Measurements from ENCODE around the gene CCNQ. TPM values are rescaled to one million over a fixed set of nuclear protein-coding genes. Genes with fewer than 3 reads are reported as not detected.

CCNQ gene
- total RNA-seq, 1 experiment from 2014 or later: 32.4 TPM

DNA sequence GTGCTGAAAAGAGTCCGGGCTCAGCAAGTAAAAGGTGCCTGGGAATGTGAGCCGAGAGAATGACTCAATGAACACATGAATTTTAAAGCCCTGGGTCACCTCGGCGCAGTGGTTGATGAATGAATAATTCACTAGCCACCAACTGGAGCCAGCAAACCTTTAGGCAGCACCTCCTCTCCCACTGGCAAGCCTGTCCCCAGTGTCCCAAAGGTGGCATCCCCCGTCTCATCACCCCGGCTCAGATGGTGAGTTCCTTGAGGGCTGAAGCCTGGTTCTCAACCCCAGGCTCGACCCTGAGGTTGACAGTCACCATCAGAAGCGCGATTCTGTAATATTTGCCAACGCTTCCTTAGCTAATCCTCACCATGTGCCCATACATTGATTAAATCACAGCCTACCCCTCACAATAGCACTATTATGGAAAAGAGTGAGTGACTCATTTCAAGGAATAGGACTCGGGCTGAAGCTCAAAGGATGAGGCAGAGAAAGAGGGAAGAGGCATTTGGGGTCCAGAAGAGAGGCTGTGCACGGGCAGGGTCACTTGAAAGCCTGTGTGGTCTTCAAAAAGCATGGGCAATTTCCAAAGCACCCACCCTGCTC lies 2.7 kb upstream of the CCNQ start:
- no TSS peak for BruUV-seq (replicated peaks)

DNA sequence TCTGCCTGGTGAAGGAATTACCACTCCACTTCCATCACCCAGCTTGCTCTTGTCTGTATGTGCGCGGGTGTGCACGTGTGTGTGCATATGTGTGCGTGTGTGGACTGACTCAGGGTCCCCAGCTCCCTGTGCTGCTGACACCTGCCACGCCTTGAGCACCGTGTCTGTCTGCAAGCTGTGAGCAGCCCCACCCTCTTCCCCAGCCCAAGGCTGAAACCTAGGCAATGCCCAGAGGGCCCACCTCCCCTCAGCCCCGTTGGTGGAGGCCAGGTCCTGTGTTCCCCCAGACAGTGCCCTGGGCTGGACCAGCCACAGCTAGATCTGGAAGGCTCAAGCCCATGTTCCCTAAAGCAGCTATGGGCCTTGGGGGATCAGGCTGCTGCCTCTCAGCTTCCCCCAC lies 2.0 kb upstream of the CCNQ start:
- Histone ChIP-seq H3K27me3 (replicated peaks; ENCODE audit: insufficient read depth, low read depth, low read length, poor library complexity) (no peaks in the 10 kb centered on the region), H3K4me3 (ENCODE audit: low read depth, low read length, poor library complexity, severe bottlenecking) (no peak overlapping the region), H3K36me3 (ENCODE audit: insufficient read depth, low read length, poor library complexity, severe bottlenecking) (no peaks in the 10 kb centered on the region), H3K27ac (ENCODE audit: low read depth, low read length, poor library complexity, severe bottlenecking) (no peak overlapping the region), H3K9me3 (ENCODE audit: low read depth, low read length, poor library complexity, severe bottlenecking) (no peaks in the 10 kb centered on the region), H3K4me1 (ENCODE audit: insufficient read depth, low read length, poor library complexity, severe bottlenecking) (no peaks in the 10 kb centered on the region)
- CTCF ChIA-PET: no interaction called here
- intact Hi-C loops (cut with micrococcal nuclease; ENCODE audit: unreplicated experiment): no loop called here
- no TSS peak for BruUV-seq (replicated peaks)
- TF ChIP-seq, protein P1, sequence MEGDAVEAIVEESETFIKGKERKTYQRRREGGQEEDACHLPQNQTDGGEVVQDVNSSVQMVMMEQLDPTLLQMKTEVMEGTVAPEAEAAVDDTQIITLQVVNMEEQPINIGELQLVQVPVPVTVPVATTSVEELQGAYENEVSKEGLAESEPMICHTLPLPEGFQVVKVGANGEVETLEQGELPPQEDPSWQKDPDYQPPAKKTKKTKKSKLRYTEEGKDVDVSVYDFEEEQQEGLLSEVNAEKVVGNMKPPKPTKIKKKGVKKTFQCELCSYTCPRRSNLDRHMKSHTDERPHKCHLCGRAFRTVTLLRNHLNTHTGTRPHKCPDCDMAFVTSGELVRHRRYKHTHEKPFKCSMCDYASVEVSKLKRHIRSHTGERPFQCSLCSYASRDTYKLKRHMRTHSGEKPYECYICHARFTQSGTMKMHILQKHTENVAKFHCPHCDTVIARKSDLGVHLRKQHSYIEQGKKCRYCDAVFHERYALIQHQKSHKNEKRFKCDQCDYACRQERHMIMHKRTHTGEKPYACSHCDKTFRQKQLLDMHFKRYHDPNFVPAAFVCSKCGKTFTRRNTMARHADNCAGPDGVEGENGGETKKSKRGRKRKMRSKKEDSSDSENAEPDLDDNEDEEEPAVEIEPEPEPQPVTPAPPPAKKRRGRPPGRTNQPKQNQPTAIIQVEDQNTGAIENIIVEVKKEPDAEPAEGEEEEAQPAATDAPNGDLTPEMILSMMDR (conservative IDR thresholded peaks at IDR 0.05; ENCODE audit: low read depth, low read length): no peak
- no peak for TF ChIP-seq EZH2 (IDR thresholded peaks at IDR 0.05; ENCODE audit: borderline replicate concordance, low read depth, low read length, poor library complexity, severe bottlenecking)
- DNase-seq (ENCODE audit: low spot score): no peak
- POLR2A ChIA-PET (ENCODE audit: low non-redundant PET): no interaction called here

More for the DNA sequence above, 2.7 kb upstream of the CCNQ start:
- no peak for DNase-seq (ENCODE audit: low spot score)
- Histone ChIP-seq H3K4me3 (ENCODE audit: low read depth, low read length, poor library complexity, severe bottlenecking) (no peak overlapping the region), H3K9me3 (ENCODE audit: low read depth, low read length, poor library complexity, severe bottlenecking) (no peaks in the 10 kb centered on the region), H3K36me3 (ENCODE audit: insufficient read depth, low read length, poor library complexity, severe bottlenecking) (no peaks in the 10 kb centered on the region), H3K27ac (ENCODE audit: low read depth, low read length, poor library complexity, severe bottlenecking) (no peak overlapping the region), H3K27me3 (replicated peaks; ENCODE audit: insufficient read depth, low read depth, low read length, poor library complexity) (no peaks in the 10 kb centered on the region), H3K4me1 (ENCODE audit: insufficient read depth, low read length, poor library complexity, severe bottlenecking) (no peaks in the 10 kb centered on the region)
- POLR2A ChIA-PET (ENCODE audit: low non-redundant PET): no interaction called here
- intact Hi-C loops (cut with micrococcal nuclease; ENCODE audit: unreplicated experiment): no loop called here
- CTCF ChIA-PET: no interaction called here
- TF ChIP-seq, protein P1 (conservative IDR thresholded peaks at IDR 0.05; ENCODE audit: low read depth, low read length): no peak
- TF ChIP-seq EZH2 (IDR thresholded peaks at IDR 0.05; ENCODE audit: borderline replicate concordance, low read depth, low read length, poor library complexity, severe bottlenecking): no peak

DNA sequence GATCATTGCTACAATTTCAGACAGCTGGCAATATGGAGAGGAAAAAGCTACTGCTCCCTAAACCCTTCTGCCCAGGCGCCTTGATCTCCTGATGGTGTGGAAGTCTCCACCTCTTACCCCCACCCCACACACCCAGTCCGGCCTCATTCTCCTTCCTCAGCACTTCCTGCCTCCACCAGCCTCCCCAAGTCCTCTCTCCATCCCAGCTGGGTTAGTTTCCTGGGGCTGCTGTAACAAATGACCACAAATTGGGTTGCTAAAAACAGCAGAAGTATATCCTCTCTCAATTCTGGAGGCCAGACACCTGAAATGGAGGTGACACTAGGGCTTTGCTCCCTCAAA lies 1.1 kb upstream of the CCNQ start:
- CTCF ChIA-PET: no interaction called here
- POLR2A ChIA-PET (ENCODE audit: low non-redundant PET): no interaction called here
- Histone ChIP-seq H3K4me3 (ENCODE audit: low read depth, low read length, poor library complexity, severe bottlenecking) (peak overlapping the region; percentile 63), H3K9me3 (ENCODE audit: low read depth, low read length, poor library complexity, severe bottlenecking) (no peaks in the 10 kb centered on the region), H3K36me3 (ENCODE audit: insufficient read depth, low read length, poor library complexity, severe bottlenecking) (peaks cover 3% of the 10 kb centered on the region), H3K27me3 (replicated peaks; ENCODE audit: insufficient read depth, low read depth, low read length, poor library complexity) (no peaks in the 10 kb centered on the region), H3K4me1 (ENCODE audit: insufficient read depth, low read length, poor library complexity, severe bottlenecking) (no peaks in the 10 kb centered on the region), H3K27ac (ENCODE audit: low read depth, low read length, poor library complexity, severe bottlenecking) (no peak overlapping the region)
- no TSS peak for BruUV-seq (replicated peaks)
- intact Hi-C loops (cut with micrococcal nuclease; ENCODE audit: unreplicated experiment): no loop called here
- DNase-seq (ENCODE audit: low spot score): no peak
- TF ChIP-seq, protein P1 (conservative IDR thresholded peaks at IDR 0.05; ENCODE audit: low read depth, low read length): no peak
- TF ChIP-seq EZH2 (IDR thresholded peaks at IDR 0.05; ENCODE audit: borderline replicate concordance, low read depth, low read length, poor library complexity, severe bottlenecking): no peak

All from A673 (cell line).